ENCODE data around the gene SH2D3A. TPM values are rescaled to one million over a fixed set of nuclear protein-coding genes. Genes with fewer than 3 reads are reported as not detected.

The SH2D3A gene
- total and polyA plus RNA-seq, 11 donors: 0.08 to 0.56 (median 0.25) TPM; not detected in 6

DNA sequence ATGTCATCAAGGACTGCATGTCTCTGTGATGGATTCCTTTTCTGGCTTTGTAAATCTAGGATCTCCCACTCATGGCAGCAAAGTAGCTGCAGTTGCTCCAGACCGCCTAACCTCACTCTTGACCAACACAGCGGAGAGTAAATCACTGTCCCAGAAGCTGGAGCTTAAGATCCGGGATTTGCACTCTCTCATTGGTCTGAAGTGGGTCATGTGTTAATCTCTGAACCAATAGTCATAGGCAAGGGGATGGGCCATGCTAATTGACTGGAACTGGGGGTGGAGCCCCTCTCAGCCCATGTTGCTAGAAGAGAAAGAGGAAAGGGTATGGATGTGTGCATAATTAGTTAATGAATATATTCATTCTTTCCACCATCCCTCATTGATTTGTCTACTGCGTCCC is 39.3 kb upstream of the SH2D3A start:
- peaks cover 0 to 6% (median 0%) of the 10 kb centered on the region in 12 donors for H3K9me3 ChIP-seq
- intact Hi-C loops (cut with DNase I): no loop called here
- TF ChIP-seq POLR2A (IDR thresholded peaks at IDR 0.05) (no peak), CTCF (IDR thresholded peaks at IDR 0.05) (no peak)
- no peak overlapping the region for H3K27ac ChIP-seq
- WGBS, 4 donors: 79 to 85% (median 81%) methylated on average over 4 of the region's 4 CpGs
- H3K4me3 ChIP-seq: no peak overlapping the region
- peaks cover 0 to 20% (median 0%) of the 10 kb centered on the region in 9 donors for H3K27me3 ChIP-seq
- no peaks in the 10 kb centered on the region for H3K36me3 ChIP-seq
- ATAC-seq (no peak), DNase-seq (no peak)
- peaks cover 0 to 25% (median under 1%) of the 10 kb centered on the region in 12 donors for H3K4me1 ChIP-seq

DNA sequence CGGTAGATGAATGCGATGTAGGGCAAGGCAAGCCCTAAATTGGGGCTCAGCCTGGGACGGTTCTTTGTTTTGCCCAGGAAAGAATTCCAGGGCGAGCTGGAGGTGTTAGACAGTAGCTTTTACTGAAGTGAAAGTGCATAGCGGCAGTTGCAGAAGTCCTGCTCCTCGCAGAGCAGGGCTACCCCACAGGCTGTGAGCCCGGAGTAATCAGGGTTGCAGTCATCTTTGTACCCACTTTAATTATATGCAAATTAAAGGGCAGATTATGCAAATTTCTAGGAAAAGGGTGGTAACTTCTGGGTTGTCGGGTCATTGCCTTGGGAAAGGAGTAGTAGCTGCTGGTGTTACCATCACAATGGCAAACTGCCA is 35.8 kb upstream of the SH2D3A start:
- H3K27me3 ChIP-seq: peaks cover 0 to 30% (median 0%) of the 10 kb centered on the region in 9 donors
- intact Hi-C loops (cut with DNase I): no loop called here
- no peaks in the 10 kb centered on the region for H3K9me3 ChIP-seq
- ATAC-seq (peak in 1 of 4 donors; percentile 41), DNase-seq (no peak)
- peak overlapping the region in 1 of 12 donors; percentile 90 for H3K27ac ChIP-seq
- peaks cover 0 to 58% (median 2%) of the 10 kb centered on the region in 12 donors for H3K4me1 ChIP-seq
- no peaks in the 10 kb centered on the region for H3K36me3 ChIP-seq
- 75 to 87% (median 76%) methylated on average over 8 of the region's 8 CpGs for WGBS, 4 donors
- no peak for TF ChIP-seq CTCF (IDR thresholded peaks at IDR 0.05)
- TF ChIP-seq POLR2A (IDR thresholded peaks at IDR 0.05): no peak
- H3K4me3 ChIP-seq: peak overlapping the region in 1 of 12 donors; percentile 50

- peak in 4 of 5 donors; percentile 33 to 59 (median 45) for DNase-seq
- Histone ChIP-seq H3K9me3 (no peaks in the 10 kb centered on the region), H3K27ac (peak overlapping the region in 2 of 12 donors; percentile 17 to 90), H3K27me3 (peaks cover 0 to 31% (median 0%) of the 10 kb centered on the region in 9 donors), H3K4me3 (peak overlapping the region in 3 of 12 donors; percentile 8 to 50 (median 23)), H3K4me1 (peaks cover 0 to 59% (median 2%) of the 10 kb centered on the region in 12 donors), H3K36me3 (no peaks in the 10 kb centered on the region)
- 45 to 52% (median 48%) methylated on average over 9 of the region's 9 CpGs for WGBS, 4 donors
- peak; percentile 60 to 86 (median 80) for ATAC-seq
- TF ChIP-seq POLR2A (IDR thresholded peaks at IDR 0.05) (no peak), CTCF (IDR thresholded peaks at IDR 0.05) (no peak)
- intact Hi-C loops (cut with DNase I): no loop called here
Observed at GRCh38 chr19:6802336-6803035, 35.3 kb upstream of the SH2D3A start.

GRCh38 chr19:6801485-6802086 is 34.4 kb upstream of the SH2D3A start:
- H3K27me3 ChIP-seq: peaks cover 0 to 35% (median 0%) of the 10 kb centered on the region in 9 donors
- H3K4me3 ChIP-seq: peak overlapping the region in 9 of 12 donors; percentile 17 to 50 (median 21)
- ATAC-seq (peak; percentile 58 to 86 (median 84)), DNase-seq (peak; percentile 72 to 87 (median 73))
- peak overlapping the region in 2 of 12 donors; percentile 50 to 90 for H3K27ac ChIP-seq
- intact Hi-C loops (cut with DNase I): no loop called here
- peaks cover 0 to 59% (median 2%) of the 10 kb centered on the region in 12 donors for H3K4me1 ChIP-seq
- 4 to 7% (median 5%) methylated on average over 14 to 19 of the region's 19 CpGs for WGBS, 4 donors
- H3K36me3 ChIP-seq: no peaks in the 10 kb centered on the region
- no peaks in the 10 kb centered on the region for H3K9me3 ChIP-seq
- TF ChIP-seq POLR2A (IDR thresholded peaks at IDR 0.05): no peak
- no peak for TF ChIP-seq CTCF (IDR thresholded peaks at IDR 0.05)
